ENCODE measurements around the gene PARD3B. TPM values are rescaled to one million over a fixed set of nuclear protein-coding genes. Genes with fewer than 3 reads are reported as not detected.

The PARD3B gene
- polyA plus RNA-seq, 4 donors, result 35.7 to 40.4 (median 37.9) TPM

DNA sequence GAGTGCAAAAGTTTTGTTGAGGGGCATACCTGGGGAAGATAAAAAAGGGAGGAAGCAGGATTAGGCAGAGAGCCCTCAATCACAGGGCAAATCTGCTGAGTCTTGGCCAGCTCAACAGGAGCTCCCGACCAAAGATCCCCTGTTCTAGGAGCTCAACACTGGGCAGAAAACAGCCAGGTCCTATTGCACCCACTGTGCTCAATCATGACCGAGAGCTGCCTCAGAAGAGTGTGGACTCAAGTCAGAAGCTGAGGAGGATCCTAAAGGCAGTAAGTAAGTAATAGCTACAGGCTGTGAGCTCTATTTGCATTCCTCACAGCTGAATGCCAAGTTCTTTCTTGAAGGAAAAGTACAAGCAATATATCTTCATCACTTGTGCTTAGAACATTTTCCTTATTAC, 802.6 kb downstream of the PARD3B start:
- DNase-seq (ENCODE audit: low read depth in 4 of 4, low spot score in 3 of 4), result no peak

DNA sequence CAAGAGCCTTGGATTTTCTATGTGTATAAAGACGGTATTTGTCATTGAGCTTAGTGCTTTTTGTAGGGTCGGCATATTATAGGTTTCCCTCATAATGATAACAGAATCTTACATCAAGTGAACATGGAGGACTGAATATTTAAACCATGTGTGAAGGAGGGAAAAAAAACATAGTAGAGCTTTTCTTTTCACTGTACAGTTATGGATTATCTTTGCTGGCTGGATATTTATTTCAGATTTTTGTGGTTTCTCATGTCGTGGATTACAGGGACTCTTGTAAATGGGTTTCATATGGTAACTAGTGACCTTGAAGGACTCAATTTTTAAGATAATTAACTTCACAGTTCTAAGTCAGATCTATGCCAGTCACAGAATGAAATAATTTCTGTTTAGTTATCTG, 806.8 kb downstream of the PARD3B start:
- DNase-seq (ENCODE audit: low read depth in 4 of 4, low spot score in 3 of 4), result no peak

DNA sequence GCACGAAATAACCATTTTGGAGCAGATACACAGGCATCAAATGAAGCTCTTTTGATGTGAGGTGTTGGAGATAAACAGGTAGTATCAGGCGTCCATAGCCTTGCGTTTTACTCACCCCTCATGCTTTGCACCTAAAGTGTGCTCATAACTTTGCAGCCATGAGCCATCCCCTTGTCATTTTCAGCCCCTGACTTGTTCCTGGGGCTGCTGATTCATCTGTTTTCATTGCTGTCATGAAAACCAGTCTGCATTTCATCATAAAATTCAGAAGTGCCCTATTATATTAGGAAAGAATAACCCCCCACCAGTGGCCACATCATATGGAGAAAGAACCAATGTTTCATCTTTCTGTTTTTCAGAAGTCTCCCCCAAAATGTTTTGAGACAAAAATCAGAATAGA, 807.3 kb downstream of the PARD3B start:
- DNase-seq (ENCODE audit: low read depth in 4 of 4, low spot score in 3 of 4), result no peak

DNA sequence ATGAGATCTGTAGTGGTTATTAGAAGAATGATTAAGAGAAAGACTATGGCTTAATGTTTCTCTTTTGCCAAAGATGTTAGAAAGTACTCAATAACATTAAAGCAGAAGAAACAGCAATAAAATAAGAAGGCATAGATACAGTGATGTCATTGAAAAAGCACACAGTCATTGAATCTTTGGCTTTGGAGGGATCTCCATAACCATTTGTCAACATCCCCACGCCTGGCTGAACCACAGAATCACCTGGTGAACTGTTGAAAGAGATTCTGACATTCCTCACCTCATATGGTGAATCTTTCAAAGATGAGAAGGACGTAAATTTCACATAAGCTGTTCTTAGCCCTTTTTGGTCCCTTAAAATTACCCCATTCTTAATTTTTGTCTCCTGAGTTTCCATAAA, 812.5 kb downstream of the PARD3B start:
- DNase-seq (ENCODE audit: low read depth in 4 of 4, low spot score in 3 of 4), result no peak

DNA sequence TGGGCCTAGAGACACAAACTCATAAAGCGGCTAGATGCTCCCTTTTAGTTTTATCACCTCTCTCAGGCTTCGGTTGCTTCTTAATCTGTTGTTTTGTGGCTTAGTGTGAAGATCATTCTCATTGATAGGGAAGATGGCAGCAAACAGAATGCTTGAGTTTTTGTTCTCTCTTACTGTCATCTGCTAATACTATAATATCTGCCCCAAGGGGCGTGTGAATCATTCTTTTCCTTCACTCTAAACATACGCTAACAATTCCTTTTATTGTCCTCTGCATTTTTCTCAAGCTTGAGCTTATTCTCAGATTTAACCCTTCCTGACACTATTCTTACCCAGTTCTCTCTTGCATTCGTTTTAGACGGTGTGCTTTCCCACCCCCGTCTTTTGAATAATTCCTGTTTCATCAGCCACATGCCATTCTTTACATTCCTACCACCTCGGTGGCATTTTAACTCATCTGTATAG, 813.1 kb downstream of the PARD3B start:
- DNase-seq (ENCODE audit: low read depth in 4 of 4, low spot score in 3 of 4), result no peak

DNA sequence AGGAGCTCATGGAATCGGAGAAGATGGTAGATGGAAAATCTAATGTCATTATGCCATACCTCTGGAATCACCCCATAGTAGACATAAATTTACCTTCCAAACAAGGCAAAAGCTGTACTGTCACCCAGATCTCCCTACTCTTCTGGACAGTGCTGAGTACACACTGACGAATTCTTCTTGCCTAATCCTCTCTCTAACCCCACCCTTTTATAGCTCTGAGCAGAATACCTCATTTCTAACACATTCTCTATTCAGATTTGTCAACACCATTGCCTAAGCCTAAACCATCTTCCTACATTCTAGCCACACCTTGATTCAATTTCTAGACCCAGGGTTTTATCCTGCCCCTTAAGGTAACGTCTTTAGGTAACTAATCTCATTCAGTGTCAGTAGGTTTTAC, 816.0 kb downstream of the PARD3B start:
- no peak for DNase-seq (ENCODE audit: low read depth in 4 of 4, low spot score in 3 of 4)

DNA sequence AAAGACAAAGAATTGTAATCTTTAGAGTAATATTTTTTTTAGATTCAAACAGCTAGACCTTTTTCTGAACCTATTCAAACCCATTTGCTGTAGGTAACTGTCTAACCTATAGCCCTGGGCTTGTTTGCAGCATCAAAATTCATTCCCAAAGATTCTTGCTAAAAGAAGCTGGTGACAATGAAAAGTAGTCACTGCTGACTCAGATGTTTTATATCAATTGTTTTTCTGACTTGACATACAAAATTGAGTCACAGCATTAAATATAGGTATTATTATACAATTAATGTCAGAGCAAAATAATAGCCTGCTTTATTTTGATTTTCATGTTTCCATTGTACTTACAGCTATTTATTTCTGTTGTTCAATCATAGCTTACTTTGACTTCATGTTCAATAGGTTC, 816.7 kb downstream of the PARD3B start:
- DNase-seq (ENCODE audit: low read depth in 4 of 4, low spot score in 3 of 4), result no peak

DNA sequence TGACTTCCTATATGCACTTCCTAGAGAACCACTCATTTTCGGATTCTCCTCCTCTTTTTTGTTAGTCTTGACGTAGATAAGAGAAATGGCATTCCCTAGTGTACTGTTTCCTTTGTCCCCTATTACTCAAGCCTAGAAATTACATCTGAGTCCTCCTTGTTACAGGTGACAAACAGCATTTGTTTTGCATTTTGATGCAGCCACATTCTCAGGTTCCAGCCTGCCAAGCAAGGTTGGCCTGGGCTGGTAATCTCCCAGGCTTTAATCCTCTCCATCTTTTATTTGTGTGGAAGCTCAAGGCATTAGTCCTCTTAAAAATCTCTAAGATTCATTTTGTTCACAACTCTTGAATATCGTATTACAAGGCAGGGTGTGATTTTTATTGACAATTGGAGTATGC, 819.0 kb downstream of the PARD3B start:
- no peak for DNase-seq (ENCODE audit: low read depth in 4 of 4, low spot score in 3 of 4)

DNA sequence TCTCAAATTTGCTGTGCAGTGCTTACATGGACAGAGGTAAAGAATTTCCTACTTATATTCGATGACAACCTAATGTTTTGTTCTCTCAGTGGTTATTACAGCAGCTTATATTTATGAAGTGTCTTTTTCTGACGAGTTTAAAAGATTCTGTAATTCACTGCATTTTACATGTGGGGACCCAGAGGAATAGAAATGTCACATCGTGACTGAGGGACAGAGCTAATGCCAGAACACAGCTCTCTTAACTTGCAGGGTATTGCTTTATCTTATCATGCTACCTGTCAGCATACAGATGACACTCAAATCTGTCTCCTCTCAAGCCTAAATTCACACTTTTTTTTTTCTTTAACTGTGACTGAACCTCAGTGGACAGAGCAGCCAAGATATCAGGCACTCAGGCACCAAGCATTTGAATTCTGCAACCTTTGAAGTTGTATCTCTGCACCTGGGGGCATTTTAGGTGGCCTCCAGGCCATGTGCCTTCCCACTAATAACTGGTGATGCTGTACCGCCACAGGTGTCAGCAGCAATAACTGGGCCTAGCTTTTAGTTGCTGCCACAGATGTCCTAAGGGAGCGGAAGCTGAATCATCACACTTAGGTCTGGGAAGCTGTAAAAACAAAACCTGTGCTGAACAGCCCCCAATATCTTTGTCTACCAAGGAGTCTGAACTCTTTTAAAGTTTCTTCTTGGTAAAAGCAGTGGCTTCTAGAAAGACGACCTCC, 821.2 kb downstream of the PARD3B start:
- no peak for DNase-seq (ENCODE audit: low read depth in 4 of 4, low spot score in 3 of 4)

DNA sequence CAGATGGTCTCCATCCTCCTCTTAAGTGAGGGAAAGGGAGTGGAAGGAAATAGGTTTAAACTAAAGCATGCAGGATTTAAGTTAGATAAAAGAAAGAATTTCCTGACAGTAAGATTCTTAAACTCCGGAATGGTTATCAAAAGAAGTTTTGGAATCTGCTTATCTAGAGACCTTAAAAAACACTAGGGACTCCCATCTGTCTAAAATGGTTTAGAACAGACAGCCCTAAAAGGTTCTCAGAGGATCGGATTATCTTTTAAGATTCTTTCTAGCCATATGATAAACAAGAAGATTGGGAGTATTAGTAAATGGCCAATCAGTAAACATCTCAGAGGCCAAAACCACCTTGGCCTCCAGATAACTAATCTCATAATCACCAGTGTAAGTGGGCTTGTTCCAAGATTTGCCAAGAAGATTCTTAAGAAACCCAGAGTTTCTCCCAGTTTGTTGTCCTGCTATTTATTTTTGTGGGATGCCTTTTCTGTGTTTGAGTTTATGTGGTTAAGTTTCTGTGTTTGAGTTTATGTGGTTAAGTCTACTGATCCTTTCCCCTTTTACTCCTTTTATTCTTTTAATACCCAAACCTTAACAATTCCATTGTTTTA, 822.2 kb downstream of the PARD3B start:
- no peak for DNase-seq (ENCODE audit: low read depth in 4 of 4, low spot score in 3 of 4)

DNA sequence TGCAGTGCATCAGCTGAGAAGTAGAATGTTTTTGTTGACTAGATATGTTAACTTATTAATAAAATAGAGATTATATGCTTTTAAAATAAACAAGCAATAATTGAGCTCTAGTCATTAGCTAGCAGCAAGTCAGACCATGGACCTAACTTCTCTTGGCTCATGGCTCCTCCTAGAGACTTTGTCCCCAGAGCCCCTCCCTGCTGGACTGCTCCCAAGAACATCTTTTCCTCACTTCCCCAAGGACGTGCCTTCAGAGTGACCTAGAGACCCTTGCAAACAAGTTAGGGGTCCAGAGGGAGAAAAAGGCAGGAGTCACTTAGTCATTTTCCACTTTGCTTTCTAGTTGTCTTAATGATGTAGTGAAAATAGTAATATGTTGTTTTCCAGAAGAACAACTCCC, 824.5 kb downstream of the PARD3B start:
- DNase-seq (ENCODE audit: low read depth in 4 of 4, low spot score in 3 of 4), result no peak

DNA sequence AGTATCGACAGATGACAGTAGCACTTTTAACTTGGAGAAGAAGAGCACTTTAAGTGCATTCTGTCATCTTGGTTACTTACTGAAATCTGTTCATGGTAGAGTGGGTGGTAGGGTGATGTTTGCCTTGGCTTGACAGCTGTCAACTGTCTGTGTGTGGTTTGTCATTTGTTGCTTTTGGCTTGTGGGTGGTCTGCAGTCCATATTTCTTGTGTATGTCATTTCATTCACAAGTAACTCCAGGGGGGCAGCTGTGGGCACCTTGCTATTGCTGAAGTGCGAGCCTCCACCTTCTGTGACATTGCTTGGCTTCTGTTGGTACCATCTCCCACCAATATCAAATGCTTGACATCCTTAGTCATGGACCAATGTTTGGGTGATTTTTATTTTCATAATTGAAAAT, 825.5 kb downstream of the PARD3B start:
- DNase-seq (ENCODE audit: low read depth in 4 of 4, low spot score in 3 of 4), result no peak

DNA sequence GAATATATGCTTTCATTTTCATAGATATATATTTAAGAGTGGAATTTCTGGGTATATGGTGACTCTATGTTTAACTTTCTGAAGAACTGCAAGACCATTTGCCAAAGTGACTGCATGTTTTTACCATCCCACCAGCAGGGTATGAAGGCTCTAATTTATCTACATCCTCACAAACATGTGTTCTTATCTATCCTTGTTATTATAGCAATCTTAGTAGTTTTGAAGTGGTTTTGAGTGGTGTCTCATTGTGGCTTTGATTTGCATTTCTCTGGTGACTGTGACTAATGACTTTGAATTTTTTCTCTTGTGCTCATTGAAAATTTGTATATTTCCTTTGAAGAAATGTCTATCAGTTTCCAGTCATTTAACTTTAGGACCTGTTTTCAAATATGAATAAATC, 826.9 kb downstream of the PARD3B start:
- no peak for DNase-seq (ENCODE audit: low read depth in 4 of 4, low spot score in 3 of 4)

DNA sequence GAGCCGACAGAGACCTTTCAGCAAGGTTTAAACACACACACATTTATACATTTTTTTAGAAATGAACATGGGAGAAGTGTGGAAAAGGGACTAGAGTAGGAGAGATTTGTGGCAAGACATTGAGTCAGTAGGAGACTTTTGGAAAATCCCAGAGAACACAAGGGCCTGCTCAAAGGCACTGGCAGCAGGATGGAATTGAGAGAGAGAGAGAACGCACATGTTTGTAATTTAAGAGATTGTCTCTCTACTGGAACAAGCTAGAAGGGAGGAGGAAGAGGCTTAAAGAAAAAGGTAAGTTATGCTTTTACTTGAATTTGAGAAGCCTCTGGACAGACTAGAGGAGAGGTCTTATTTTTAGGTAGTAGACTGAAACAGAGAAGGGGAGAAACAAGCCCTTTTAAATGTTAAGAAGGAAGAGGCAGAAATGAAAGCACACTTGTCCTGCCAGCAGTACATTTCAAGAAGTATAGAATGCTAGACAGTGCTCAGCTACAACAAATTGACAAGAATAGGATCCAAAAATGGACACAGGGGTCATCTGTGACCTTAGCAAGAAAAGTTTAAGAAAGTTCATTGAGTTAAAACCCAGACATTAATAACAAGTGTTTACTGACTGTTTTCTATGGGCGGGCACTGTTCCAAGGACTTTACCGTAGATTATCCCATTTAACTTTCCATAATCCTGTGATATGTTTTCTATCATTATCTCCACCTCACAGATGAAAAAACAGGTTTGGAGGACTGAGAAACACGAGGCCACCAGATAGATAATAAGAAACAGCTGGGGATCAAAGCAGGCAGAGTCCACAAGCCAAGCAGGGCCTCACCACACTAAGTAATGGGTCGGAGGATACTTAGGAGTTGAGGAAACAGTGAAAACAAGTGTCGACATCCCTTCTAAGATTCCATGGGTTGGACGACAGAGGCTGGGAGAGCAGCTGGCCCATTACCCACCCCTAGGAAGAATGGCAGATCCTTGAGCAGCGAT, 830.5 kb downstream of the PARD3B start:
- no peak for DNase-seq (ENCODE audit: low read depth in 4 of 4, low spot score in 3 of 4)

DNA sequence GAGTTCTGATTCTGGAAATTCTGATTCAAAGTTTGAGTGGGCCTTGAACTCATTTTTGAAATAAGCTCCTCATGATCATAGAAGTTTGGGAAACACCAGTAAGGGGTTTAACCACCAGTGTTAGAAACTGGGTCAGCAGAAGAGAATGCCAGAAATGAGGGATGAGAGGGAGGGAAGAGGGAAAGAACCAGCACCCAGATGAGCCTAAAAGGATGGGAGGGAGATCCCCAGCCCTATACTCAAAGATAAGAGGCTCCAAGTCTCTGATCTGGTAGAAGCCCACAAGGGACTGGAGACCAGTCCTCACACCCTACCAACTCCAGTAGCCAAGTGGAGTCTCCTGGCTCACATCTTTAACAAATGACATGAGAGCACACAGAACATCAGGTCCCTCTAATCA, 832.0 kb downstream of the PARD3B start:
- DNase-seq (ENCODE audit: low read depth in 4 of 4, low spot score in 3 of 4), result no peak

DNA sequence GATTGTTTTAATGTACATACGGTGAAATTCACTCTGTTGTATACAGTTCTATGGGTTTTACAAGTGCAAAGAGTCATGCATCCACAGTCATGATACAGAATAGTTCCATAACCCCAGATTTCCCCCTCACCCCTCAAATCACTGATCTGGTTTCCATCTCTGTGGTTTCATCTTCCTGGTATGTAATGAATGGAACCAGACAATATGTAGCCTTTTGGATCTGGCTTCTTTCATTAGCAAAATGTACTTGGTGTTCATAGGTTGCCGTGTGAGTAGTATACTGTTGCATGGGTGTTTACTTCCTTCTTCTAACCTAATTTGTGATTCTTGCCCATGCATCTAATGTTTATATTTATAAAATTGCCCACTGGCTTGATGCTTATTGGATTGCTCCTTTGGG, 838.3 kb downstream of the PARD3B start:
- no peak for DNase-seq (ENCODE audit: low read depth in 4 of 4, low spot score in 3 of 4)

DNA sequence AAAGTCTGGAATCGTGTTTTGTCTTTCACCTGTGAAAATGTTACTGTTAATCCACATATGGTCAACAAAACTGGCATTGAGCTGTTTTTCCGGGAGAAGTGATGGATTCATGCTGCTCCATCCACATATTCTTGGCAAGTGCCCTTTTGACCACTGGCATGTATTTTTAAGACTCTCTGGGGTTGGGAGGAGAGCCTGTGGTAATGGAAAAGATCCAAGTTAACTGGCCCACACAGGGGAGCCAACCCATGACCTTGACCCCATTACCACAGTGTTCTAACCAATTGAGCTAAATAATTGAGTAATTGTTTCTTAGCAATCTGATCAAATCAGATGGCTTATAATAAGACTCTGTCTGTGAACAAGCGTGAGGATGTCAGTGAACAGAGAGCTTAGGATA, 840.8 kb downstream of the PARD3B start:
- DNase-seq (ENCODE audit: low read depth in 4 of 4, low spot score in 3 of 4), result no peak

DNA sequence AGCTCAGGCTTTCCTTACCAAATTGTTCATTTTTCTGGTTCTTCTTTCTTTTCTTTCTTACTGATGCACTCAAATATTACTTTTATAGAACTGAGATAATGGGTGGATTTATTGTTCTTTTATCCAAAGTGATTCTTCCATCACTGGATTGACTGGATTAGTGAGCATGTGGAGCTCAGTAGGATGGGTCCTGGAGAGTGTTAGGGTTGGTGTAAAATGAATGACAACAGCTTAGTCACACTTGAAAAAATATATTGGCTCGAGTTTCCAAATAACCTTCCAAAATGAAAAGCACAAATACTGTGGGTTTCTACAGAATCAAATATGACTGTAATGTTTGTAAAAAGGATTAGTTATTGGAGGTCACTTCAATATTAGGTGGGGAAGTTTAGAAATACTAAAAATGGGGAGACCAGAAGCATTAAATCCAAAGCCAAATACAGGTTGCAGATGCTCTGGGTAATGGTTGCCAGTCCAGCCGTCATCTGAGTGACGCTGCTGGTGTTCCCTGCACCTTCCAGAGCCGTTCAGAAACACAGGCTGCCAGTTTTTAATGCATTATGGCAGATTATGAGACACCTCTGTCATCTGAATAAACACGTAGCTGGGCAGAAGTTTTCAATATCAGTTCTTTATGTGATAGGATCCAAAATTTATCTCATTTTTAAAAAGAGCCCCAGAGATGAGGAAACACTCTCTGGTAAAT, 842.2 kb downstream of the PARD3B start:
- DNase-seq (ENCODE audit: low read depth in 4 of 4, low spot score in 3 of 4), result no peak

DNA sequence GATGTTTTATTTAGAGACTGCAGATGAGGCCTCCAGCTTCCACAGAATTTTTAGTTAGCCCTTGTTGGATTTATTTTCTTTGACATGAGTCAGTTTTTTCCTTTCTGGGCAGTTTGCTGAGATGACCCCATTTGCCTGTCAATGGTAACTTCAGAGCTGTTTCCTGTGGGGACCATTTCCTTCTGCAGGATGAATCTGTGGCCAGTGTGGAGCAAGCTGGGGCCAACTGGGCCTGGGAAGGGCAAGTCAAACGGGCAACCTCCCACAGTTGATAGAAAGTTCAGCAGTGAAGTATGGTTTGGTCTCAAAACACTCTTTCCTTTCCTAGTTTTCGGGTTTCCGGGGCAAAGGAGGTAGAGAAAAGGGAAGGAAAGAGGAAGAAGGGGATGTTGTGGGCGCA, 845.6 kb downstream of the PARD3B start:
- DNase-seq (ENCODE audit: low read depth in 4 of 4, low spot score in 3 of 4), result no peak

DNA sequence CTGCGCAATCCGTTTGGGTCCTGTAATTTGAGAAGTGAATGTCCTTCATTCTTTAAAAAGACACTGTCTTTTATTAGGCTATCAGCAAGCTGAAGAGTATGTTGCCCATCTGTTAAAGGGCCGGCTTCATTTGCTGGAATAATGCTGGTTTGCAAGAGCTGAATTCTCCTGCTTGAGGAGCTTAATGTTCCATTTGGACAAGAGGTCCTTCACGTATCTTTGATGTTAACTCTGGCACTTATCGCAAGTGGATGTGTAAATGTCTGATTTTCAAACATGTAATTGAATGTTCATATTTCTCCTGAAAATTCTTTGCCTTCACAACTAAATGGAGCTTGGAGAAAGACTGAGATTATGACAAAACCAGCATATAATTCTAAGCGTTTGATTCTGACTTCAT, 856.2 kb downstream of the PARD3B start:
- DNase-seq (ENCODE audit: low read depth in 4 of 4, low spot score in 3 of 4), result no peak

DNA sequence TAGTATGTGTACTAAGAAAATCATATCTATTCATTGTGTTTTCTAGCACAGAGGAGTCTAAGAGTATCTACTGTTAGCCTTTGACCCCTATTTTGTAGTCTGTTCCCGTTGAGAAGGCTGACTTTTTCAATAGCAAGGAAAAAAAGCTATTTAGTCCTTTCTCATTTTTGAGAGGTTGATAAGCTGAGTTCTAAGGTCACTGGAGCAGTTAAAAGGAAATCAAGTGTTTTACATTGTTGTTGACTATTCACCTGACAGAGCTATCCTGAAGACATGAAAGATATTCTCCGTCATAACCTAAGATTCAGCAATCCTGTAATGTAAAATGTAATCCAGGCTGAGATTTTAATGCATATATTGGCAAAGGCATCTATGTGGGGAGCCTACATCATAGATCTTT, 856.7 kb downstream of the PARD3B start:
- DNase-seq (ENCODE audit: low read depth in 4 of 4, low spot score in 3 of 4), result no peak
